Uterus (tissue), 4 donors: Measurements from ENCODE around the gene KIF1B. TPM values are rescaled to one million over a fixed set of nuclear protein-coding genes. Genes with fewer than 3 reads are reported as not detected.
A peak's percentile ranks its signal among the peaks of the same experiment; 100 is the strongest.
"Not testable (repeated sequence)": the region's sequence is repeated elsewhere in the genome, so short reads cannot be mapped to it uniquely, and the experiment has no call there.

Source experiments
- DNase-seq, 2 donors: peaks; one replicate each; pipeline ENCODE4 v3.0.0-alpha.2; 2019 to 2020
- H3K27ac ChIP-seq, 2 donors: fragments of 200-600 bp; sonication (generic); 1 replicate in 1 of 2; 2 replicates in 1 of 2; pipeline ENCODE4 v1.5.1; 2016 to 2018
- H3K27me3 ChIP-seq, 2 donors: fragments of 200-600 bp; sonication (generic); one replicate each; pipeline ENCODE4 v1.5.1; 2018 to 2019; ENCODE audit warnings: control low read depth in 1 of 2
- H3K36me3 ChIP-seq, 2 donors: fragments of 200-600 bp; sonication (generic); one replicate each; pipeline ENCODE4 v1.5.1; 2019; ENCODE audit warnings: control low read depth in 1 of 2
- H3K4me1 ChIP-seq, 2 donors: fragments of 200-600 bp; sonication (generic); one replicate each; pipeline ENCODE4 v1.5.1; 2018 to 2019; ENCODE audit warnings: control low read depth in 1 of 2
- H3K4me3 ChIP-seq, 2 donors: fragments of 200-600 bp; sonication (generic); 1 replicate in 1 of 2; 2 replicates in 1 of 2; pipeline ENCODE4 v1.5.1; 2018 to 2019; ENCODE audit warnings: mild to moderate bottlenecking in 1 of 2
- H3K9me3 ChIP-seq, 2 donors: fragments of 200-600 bp; sonication (generic); one replicate each; pipeline ENCODE4 v1.5.1; 2019; ENCODE audit warnings: control low read depth in 1 of 2
- CTCF ChIP-seq, 4 experiments: fragments of 200-600 bp in 2 of 4; fragments of 450-650 bp in 2 of 4; sonication (generic) in 2 of 4; IDR thresholded peaks; one replicate each; pipeline ENCODE4 v1.5.1; 2016 to 2019; ENCODE audit warnings: antibody characterized with exemption in 4 of 4, mild to moderate bottlenecking in 2 of 4, moderate library complexity in 1 of 4
- POLR2A ChIP-seq, 2 donors: fragments of 450-650 bp; IDR thresholded peaks; one replicate each; pipeline ENCODE4 v1.6.1; 2016; ENCODE audit warnings: antibody characterized with exemption in 2 of 2, mild to moderate bottlenecking in 1 of 2, moderate library complexity in 1 of 2
- intact Hi-C: fragments of 100-400 bp; cut with DNase I; formaldehyde crosslinking; loops from one replicate; pipeline ENCODE4 v1.15.1; 2023; ENCODE audit warnings: low total_unique reads
- total RNA-seq, 4 donors: library from RNA; depleted of rRNA in 3 of 4; stranded (reverse); fragments of >200 nt in 3 of 4; gene quantifications; one replicate each; pipeline versions ENCODE4 v1.1.0 to v1.2.4, GENCODE V29; 2014 to 2023
- donor health status: DM: yes; HTN: yes; CAD: no.

The KIF1B gene
- total RNA-seq, 4 donors from 2014 or later, result 26.4 to 89.6 (median 45.1) TPM

DNA sequence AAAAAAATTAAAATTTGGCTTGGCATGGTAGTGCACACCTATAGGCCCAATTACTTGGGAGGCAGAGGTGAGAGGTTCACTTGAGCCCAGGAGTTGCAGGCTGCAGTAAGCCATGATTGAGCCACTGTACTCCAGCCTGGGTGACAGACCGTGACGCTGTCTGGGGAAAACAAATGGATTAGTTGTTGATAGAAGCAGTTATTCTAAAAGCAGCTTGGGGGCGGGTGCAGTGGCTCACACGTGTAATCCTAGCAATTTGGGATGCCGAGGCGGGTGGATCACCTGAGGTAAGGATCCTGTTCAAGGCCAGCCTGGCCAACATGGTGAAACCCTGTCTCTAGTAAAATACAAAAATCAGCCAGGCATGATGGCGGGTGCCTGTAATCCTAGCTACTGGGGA, 40.3 kb downstream of the KIF1B start:
- intact Hi-C loops, result no loop called here
- Histone ChIP-seq H3K27me3 (no peaks in the 10 kb centered on the region), H3K4me3 (no peak overlapping the region), H3K9me3 (no peaks in the 10 kb centered on the region), H3K36me3 (no peaks in the 10 kb centered on the region), H3K4me1 (peaks cover 0 to 11% of the 10 kb centered on the region in 2 donors), H3K27ac (no peak overlapping the region)
- no peak for DNase-seq
- TF ChIP-seq CTCF (IDR thresholded peaks at IDR 0.05) (no peak), POLR2A (IDR thresholded peaks at IDR 0.05) (no peak)

- H3K27me3 ChIP-seq, DNase-seq, H3K27ac ChIP-seq, H3K4me3 ChIP-seq, H3K9me3 ChIP-seq, H3K36me3 ChIP-seq, intact Hi-C loops: not testable (repeated sequence)
- peaks cover 0 to 11% of the 10 kb centered on the region in 2 donors for H3K4me1 ChIP-seq
Observed at GRCh38 chr1:10251325-10252108, 41.1 kb downstream of the KIF1B start.

DNA sequence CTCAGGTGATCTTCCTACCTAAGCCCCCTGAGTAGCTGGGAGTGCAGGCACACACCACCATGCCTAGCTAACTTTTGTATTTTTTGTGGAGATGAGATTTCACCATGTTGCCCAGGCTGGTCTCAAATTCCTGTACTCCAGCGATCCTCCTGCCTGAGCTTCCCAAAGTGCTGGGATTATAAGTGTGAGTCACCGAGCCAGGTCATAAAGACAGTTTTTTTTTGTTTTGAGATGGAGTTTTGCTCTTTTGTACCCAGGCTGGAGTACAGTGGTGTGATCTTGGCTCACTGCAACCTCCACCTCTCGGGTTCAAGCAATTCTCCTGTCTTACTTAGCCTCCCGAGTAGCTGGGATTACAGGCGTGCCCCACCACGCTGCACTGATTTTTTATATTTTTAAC, 42.1 kb downstream of the KIF1B start:
- no peaks in the 10 kb centered on the region for H3K9me3 ChIP-seq
- peaks cover 0 to 11% of the 10 kb centered on the region in 2 donors for H3K4me1 ChIP-seq
- H3K4me3 ChIP-seq, result no peak overlapping the region
- intact Hi-C loops, result no loop called here
- DNase-seq, result no peak
- peak overlapping the region in 1 of 2 donors; percentile 17 for H3K27ac ChIP-seq
- H3K27me3 ChIP-seq, result no peaks in the 10 kb centered on the region
- TF ChIP-seq POLR2A (IDR thresholded peaks at IDR 0.05) (no peak), CTCF (IDR thresholded peaks at IDR 0.05) (no peak)
- H3K36me3 ChIP-seq, result no peaks in the 10 kb centered on the region

GRCh38 chr1:10253149-10253548, 42.8 kb downstream of the KIF1B start:
- intact Hi-C loops, result no loop called here

GRCh38 chr1:10253755-10254154, 43.4 kb downstream of the KIF1B start:
- H3K4me3 ChIP-seq, result no peak overlapping the region
- intact Hi-C loops, result no loop called here
- no peaks in the 10 kb centered on the region for H3K9me3 ChIP-seq
- H3K4me1 ChIP-seq, result peaks cover 0 to 11% of the 10 kb centered on the region in 2 donors
- no peaks in the 10 kb centered on the region for H3K36me3 ChIP-seq
- TF ChIP-seq CTCF (IDR thresholded peaks at IDR 0.05), result no peak
- TF ChIP-seq POLR2A (IDR thresholded peaks at IDR 0.05), result no peak
- peak in 1 of 2 donors; percentile 18 for DNase-seq
- H3K27me3 ChIP-seq, result no peaks in the 10 kb centered on the region
- peak overlapping the region in 1 of 2 donors; percentile 57 for H3K27ac ChIP-seq

More at GRCh38 chr1:10253149-10253548, 42.8 kb downstream of the KIF1B start:
- no peaks in the 10 kb centered on the region for H3K36me3 ChIP-seq
- DNase-seq, result no peak
- peaks cover 0 to 11% of the 10 kb centered on the region in 2 donors for H3K4me1 ChIP-seq
- no peaks in the 10 kb centered on the region for H3K9me3 ChIP-seq
- H3K27me3 ChIP-seq, result no peaks in the 10 kb centered on the region
- H3K4me3 ChIP-seq, result no peak overlapping the region
- peak overlapping the region in 1 of 2 donors; percentile 57 for H3K27ac ChIP-seq
- no peak for TF ChIP-seq CTCF (IDR thresholded peaks at IDR 0.05)
- no peak for TF ChIP-seq POLR2A (IDR thresholded peaks at IDR 0.05)
